Measurements from ENCODE around the gene MEIKIN. TPM values are rescaled to one million over a fixed set of nuclear protein-coding genes. Genes with fewer than 3 reads are reported as not detected.

The MEIKIN gene
- total and polyA plus RNA-seq, 7 donors: 0.77 TPM; not detected in 6

DNA sequence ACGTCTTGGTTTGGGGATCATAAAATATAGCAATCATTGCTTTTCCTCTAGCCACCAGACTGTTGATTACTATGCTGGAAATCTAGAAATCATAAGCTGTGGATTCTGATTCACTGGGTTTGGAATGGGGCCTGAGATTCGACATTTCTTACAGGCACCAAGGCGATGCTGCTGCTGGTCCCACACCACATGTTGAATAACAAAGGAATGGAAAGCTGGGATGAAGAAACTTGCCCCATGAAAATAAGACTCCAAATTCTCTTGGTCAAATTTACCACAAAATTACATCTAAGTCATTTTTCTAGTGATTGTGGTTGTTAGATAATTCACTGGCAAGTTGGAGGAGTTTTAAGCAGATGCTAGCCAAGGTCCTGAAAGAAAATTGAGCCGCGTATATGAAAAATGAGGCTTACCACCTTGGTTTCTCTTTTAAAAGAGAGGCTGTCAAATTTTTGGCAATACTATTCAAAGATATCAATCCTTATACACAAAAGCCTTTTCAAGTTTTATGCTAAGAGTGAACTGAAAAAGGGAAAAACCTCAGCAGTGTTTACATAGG is 23.0 kb upstream of the MEIKIN start:
- no peak for TF ChIP-seq CTCF (IDR thresholded peaks at IDR 0.05)
- Histone ChIP-seq H3K27ac (no peak overlapping the region), H3K36me3 (ENCODE audit: insufficient read depth in 1 of 2, low read depth in 1 of 2) (no peaks in the 10 kb centered on the region), H3K4me3 (no peak overlapping the region), H3K9me3 (no peaks in the 10 kb centered on the region), H3K4me1 (no peaks in the 10 kb centered on the region), H3K27me3 (ENCODE audit: insufficient read depth in 3 of 3, low read length in 2 of 3) (no peaks in the 10 kb centered on the region)
- ATAC-seq (no peak), DNase-seq (no peak)
- 78 to 82% (median 79%) methylated on average over 5 of the region's 5 CpGs for WGBS, 3 donors
- intact Hi-C loops (cut with DNase I): no loop called here

GRCh38 chr5:131966551-131966950 is 21.1 kb upstream of the MEIKIN start:
- intact Hi-C loops (cut with DNase I): no loop called here
- Histone ChIP-seq H3K27ac (no peak overlapping the region), H3K4me3 (no peak overlapping the region), H3K4me1 (no peaks in the 10 kb centered on the region), H3K36me3 (ENCODE audit: insufficient read depth in 1 of 2, low read depth in 1 of 2) (no peaks in the 10 kb centered on the region), H3K9me3 (no peaks in the 10 kb centered on the region), H3K27me3 (ENCODE audit: insufficient read depth in 3 of 3, low read length in 2 of 3) (no peaks in the 10 kb centered on the region)
- DNase-seq: no peak
- 86 to 91% (median 87%) methylated on average over 1 of the region's 1 CpG for WGBS, 3 donors
- ATAC-seq: no peak
- TF ChIP-seq CTCF (IDR thresholded peaks at IDR 0.05): no peak

DNA sequence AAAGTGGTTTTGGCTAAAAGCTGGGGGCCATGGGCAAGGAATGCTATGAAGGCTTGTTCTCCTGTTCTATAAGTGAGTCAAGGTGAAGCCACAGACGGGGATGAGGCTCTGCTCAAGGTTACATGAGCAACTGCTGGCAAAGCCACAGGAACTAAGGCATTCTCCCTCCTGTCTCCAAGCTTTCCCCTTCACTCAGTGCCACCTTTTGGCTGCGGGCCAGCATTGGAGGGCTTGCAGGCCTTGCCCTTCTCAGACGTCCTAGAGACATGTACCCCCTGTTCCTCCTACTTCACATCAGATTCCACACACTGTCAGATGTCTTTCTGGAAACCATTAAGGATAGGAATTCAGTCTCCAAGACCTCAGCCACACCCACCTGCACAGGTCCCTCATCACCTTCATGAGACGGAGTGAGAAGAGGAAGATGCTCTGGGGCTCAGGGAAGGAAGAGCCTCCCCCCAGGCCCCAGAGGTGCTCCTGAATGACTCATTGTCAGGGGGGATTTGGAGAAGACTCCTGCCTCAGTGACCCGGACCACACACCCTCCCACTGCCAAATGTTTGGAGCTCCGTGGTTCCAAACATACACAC is 20.5 kb upstream of the MEIKIN start:
- Histone ChIP-seq H3K27me3 (ENCODE audit: insufficient read depth in 3 of 3, low read length in 2 of 3) (no peaks in the 10 kb centered on the region), H3K4me1 (no peaks in the 10 kb centered on the region), H3K27ac (no peak overlapping the region), H3K4me3 (no peak overlapping the region), H3K9me3 (no peaks in the 10 kb centered on the region), H3K36me3 (ENCODE audit: insufficient read depth in 1 of 2, low read depth in 1 of 2) (no peaks in the 10 kb centered on the region)
- intact Hi-C loops (cut with DNase I): no loop called here
- 77 to 81% (median 77%) methylated on average over 6 of the region's 6 CpGs for WGBS, 3 donors
- no peak for TF ChIP-seq CTCF (IDR thresholded peaks at IDR 0.05)
- DNase-seq (no peak), ATAC-seq (no peak)

DNA sequence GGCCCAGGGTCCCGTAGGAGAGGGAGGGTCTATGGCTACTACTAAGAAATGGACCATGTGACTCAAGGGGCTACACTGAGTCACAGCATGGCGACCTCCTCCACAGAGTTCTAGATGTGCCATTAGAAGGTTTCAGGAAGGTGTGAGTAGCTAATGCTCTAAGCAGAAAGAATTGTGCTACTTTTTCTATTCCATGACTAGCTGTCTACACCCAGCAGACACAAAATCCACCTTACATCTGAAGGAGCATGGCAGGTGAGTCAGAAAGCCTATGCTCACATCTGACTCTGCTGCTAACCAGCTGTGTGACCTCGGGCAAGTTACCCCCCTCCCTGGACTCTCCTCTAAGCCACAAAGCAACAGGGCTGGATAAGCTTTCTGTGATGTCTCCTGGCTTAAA is 14.4 kb upstream of the MEIKIN start:
- DNase-seq: no peak
- WGBS, 3 donors: 75 to 83% (median 75%) methylated on average over 3 of the region's 3 CpGs
- Histone ChIP-seq H3K27me3 (ENCODE audit: insufficient read depth in 3 of 3, low read length in 2 of 3) (no peaks in the 10 kb centered on the region), H3K4me1 (peaks cover 6% of the 10 kb centered on the region), H3K4me3 (no peak overlapping the region), H3K9me3 (no peaks in the 10 kb centered on the region), H3K36me3 (ENCODE audit: insufficient read depth in 1 of 2, low read depth in 1 of 2) (no peaks in the 10 kb centered on the region), H3K27ac (no peak overlapping the region)
- no peak for ATAC-seq
- intact Hi-C loops (cut with DNase I): no loop called here
- no peak for TF ChIP-seq CTCF (IDR thresholded peaks at IDR 0.05)

GRCh38 chr5:131959136-131959535 is 13.7 kb upstream of the MEIKIN start:
- no peak for TF ChIP-seq CTCF (IDR thresholded peaks at IDR 0.05)
- no peak for DNase-seq
- Histone ChIP-seq H3K4me1 (peaks cover 6% of the 10 kb centered on the region), H3K36me3 (ENCODE audit: insufficient read depth in 1 of 2, low read depth in 1 of 2) (no peaks in the 10 kb centered on the region), H3K27me3 (ENCODE audit: insufficient read depth in 3 of 3, low read length in 2 of 3) (no peaks in the 10 kb centered on the region), H3K4me3 (no peak overlapping the region), H3K9me3 (no peaks in the 10 kb centered on the region), H3K27ac (no peak overlapping the region)
- 48 to 63% (median 52%) methylated on average over 5 of the region's 5 CpGs for WGBS, 3 donors
- peak in 3 of 4 donors; percentile 45 to 61 (median 47) for ATAC-seq
- intact Hi-C loops (cut with DNase I): no loop called here
